HepG2 (cell line): ENCODE data around the gene COL25A1.

Experiments used
- CENPT ChIP-seq: sonication (generic); formaldehyde crosslinking; IDR thresholded peaks from 2 replicates; pipeline ENCODE4 v1.8.0; 2022; ENCODE audit warnings: low read depth, mild to moderate bottlenecking, moderate library complexity, missing genetic modification reagents
- ETS1 ChIP-seq: sonication (generic); formaldehyde crosslinking; IDR thresholded peaks from 2 replicates; pipeline ENCODE4 v1.4.0; 2020; ENCODE audit warnings: missing genetic modification reagents
- FOSL1 ChIP-seq: sonication (generic); formaldehyde crosslinking; IDR thresholded peaks from 2 replicates; pipeline ENCODE4 v1.9.0; 2021; ENCODE audit warnings: missing genetic modification reagents, borderline replicate concordance
- RNF219 ChIP-seq: sonication (generic); formaldehyde crosslinking; IDR thresholded peaks from 2 replicates; pipeline ENCODE4 v1.5.0; 2020; ENCODE audit warnings: mild to moderate bottlenecking, missing genetic modification reagents
- SIN3A ChIP-seq: IDR thresholded peaks from 2 replicates; pipeline ENCODE4 v1.6.1; 2011; ENCODE audit warnings: low read depth, mild to moderate bottlenecking, control low read depth, low read length, borderline replicate concordance
- SOX6 ChIP-seq, 2 experiments: fragments of 450-650 bp in 1 of 2; sonication (generic) in 1 of 2; formaldehyde crosslinking in 1 of 2; IDR thresholded peaks; 2 replicates each; pipeline versions ENCODE4 v1.4.0 to v1.6.1; 2017 to 2020; ENCODE audit warnings: antibody characterized with exemption in 1 of 2, mild to moderate bottlenecking in 1 of 2, missing genetic modification reagents in 1 of 2
- ZMYM4 ChIP-seq: sonication (generic); formaldehyde crosslinking; IDR thresholded peaks from 2 replicates; pipeline ENCODE4 v1.8.1; 2023; ENCODE audit warnings: mild to moderate bottlenecking, missing genetic modification reagents
- ZNF224 ChIP-seq: sonication (generic); formaldehyde crosslinking; IDR thresholded peaks from 2 replicates; pipeline ENCODE4 v1.5.0; 2020; ENCODE audit warnings: mild to moderate bottlenecking, missing genetic modification reagents
- ZNF547 ChIP-seq: sonication (generic); formaldehyde crosslinking; IDR thresholded peaks from 2 replicates; pipeline ENCODE4 v1.5.1; 2020; ENCODE audit warnings: mild to moderate bottlenecking, missing genetic modification reagents

GRCh38 chr4:109146499-109146898 lies 156.0 kb downstream of the COL25A1 start:
- TF ChIP-seq FOSL1 (CRISPR knock-in tag): no peak
- no peak for TF ChIP-seq ZNF547 (CRISPR knock-in tag)
- TF ChIP-seq SOX6 (IDR thresholded peaks at IDR 0.05): no peak
- no peak for TF ChIP-seq SOX6 (CRISPR knock-in tag; IDR thresholded peaks at IDR 0.05)
- no peak for TF ChIP-seq ZNF224 (CRISPR knock-in tag)
- no peak for TF ChIP-seq RNF219 (CRISPR knock-in tag)
- no peak for TF ChIP-seq ZMYM4 (CRISPR knock-in tag)
- no peak for TF ChIP-seq SIN3A
- TF ChIP-seq ETS1 (CRISPR knock-in tag): no peak
- no peak for TF ChIP-seq CENPT (CRISPR knock-in tag)
